Trophoblast cell (in vitro differentiated cells and primary cell): ENCODE results near the gene FPGS.

ENCODE experiments used
- DNase-seq, 2 donors: peaks; one replicate each; pipeline ENCODE4 v3.0.0-alpha.2; 2016
- H2AFZ ChIP-seq: 2 replicates; pipeline ENCODE4 v1.6.1; 2013; ENCODE audit warnings: low read length, moderate library complexity, mild to moderate bottlenecking; ENCODE audit not compliant: insufficient read depth, poor library complexity
- H2AK5ac ChIP-seq: 2 replicates; pipeline ENCODE4 v1.6.1; 2013; ENCODE audit warnings: mild to moderate bottlenecking, low read length
- H2BK120ac ChIP-seq: 2 replicates; pipeline ENCODE4 v1.6.1; 2013; ENCODE audit warnings: low read length, mild to moderate bottlenecking, moderate library complexity; ENCODE audit not compliant: insufficient read depth, poor library complexity
- H2BK12ac ChIP-seq: 2 replicates; pipeline ENCODE4 v1.6.1; 2013; ENCODE audit warnings: mild to moderate bottlenecking, low read length, moderate library complexity
- H2BK5ac ChIP-seq: 2 replicates; pipeline ENCODE4 v1.6.1; 2013; ENCODE audit warnings: low read length, low read depth, moderate library complexity, mild to moderate bottlenecking; ENCODE audit not compliant: poor library complexity
- H3K14ac ChIP-seq: 2 replicates; pipeline ENCODE4 v1.6.1; 2013; ENCODE audit warnings: mild to moderate bottlenecking, low read length
- H3K18ac ChIP-seq: 2 replicates; pipeline ENCODE4 v1.6.1; 2013; ENCODE audit warnings: mild to moderate bottlenecking, low read length
- H3K23ac ChIP-seq: 2 replicates; pipeline ENCODE4 v1.6.1; 2013; ENCODE audit warnings: low read length
- H3K27ac ChIP-seq: 2 replicates; pipeline ENCODE4 v1.5.1; 2013; ENCODE audit warnings: low read depth, mild to moderate bottlenecking, inconsistent platforms, low read length, moderate library complexity
- H3K27me3 ChIP-seq: 2 replicates; pipeline ENCODE4 v1.6.1; 2013; ENCODE audit warnings: inconsistent platforms, mild to moderate bottlenecking, low read length, moderate library complexity; ENCODE audit not compliant: insufficient read depth
- H3K36me3 ChIP-seq, 2 experiments: 1 replicate in 1 of 2; 2 replicates in 1 of 2; pipeline ENCODE4 v1.6.1; 2013; ENCODE audit warnings: low read length in 2 of 2, mild to moderate bottlenecking in 2 of 2, moderate library complexity in 1 of 2; ENCODE audit not compliant: insufficient read depth in 2 of 2, control insufficient read depth in 1 of 2
- H3K4ac ChIP-seq: 2 replicates; pipeline ENCODE4 v1.6.1; 2013; ENCODE audit warnings: low read depth, mild to moderate bottlenecking, low read length, moderate library complexity
- H3K4me1 ChIP-seq, 2 experiments: 1 replicate in 1 of 2; 2 replicates in 1 of 2; pipeline ENCODE4 v1.6.1; 2013; ENCODE audit warnings: low read length in 2 of 2, mild to moderate bottlenecking in 2 of 2, moderate library complexity in 1 of 2; ENCODE audit not compliant: insufficient read depth in 2 of 2, control insufficient read depth in 1 of 2
- H3K4me2 ChIP-seq: 2 replicates; pipeline ENCODE4 v1.6.1; 2013; ENCODE audit warnings: inconsistent platforms, mild to moderate bottlenecking, low read length, moderate library complexity
- H3K4me3 ChIP-seq: 2 replicates; pipeline ENCODE4 v1.5.1; 2013; ENCODE audit warnings: mild to moderate bottlenecking, low read depth, low read length, inconsistent platforms
- H3K79me1 ChIP-seq: one replicate; pipeline ENCODE4 v1.6.1; 2013; ENCODE audit warnings: low read length
- H3K79me2 ChIP-seq: 2 replicates; pipeline ENCODE4 v1.6.1; 2013; ENCODE audit warnings: low read length, mild to moderate bottlenecking; ENCODE audit not compliant: control insufficient read depth, insufficient read depth, poor library complexity
- H3K9ac ChIP-seq: 2 replicates; pipeline ENCODE4 v1.6.1; 2013; ENCODE audit warnings: mild to moderate bottlenecking, low read length
- H3K9me3 ChIP-seq: 2 replicates; pipeline ENCODE4 v1.6.1; 2013; ENCODE audit warnings: low read depth, mild to moderate bottlenecking, control low read depth, inconsistent platforms, low read length; ENCODE audit not compliant: insufficient read depth
- H4K12ac ChIP-seq: 2 replicates; pipeline ENCODE4 v1.6.1; 2013; ENCODE audit warnings: low read depth, mild to moderate bottlenecking, low read length, moderate library complexity
- H4K8ac ChIP-seq: 2 replicates; pipeline ENCODE4 v1.6.1; 2013; ENCODE audit warnings: low read depth, mild to moderate bottlenecking, low read length, moderate library complexity
- H4K91ac ChIP-seq: one replicate; pipeline ENCODE4 v1.6.1; 2013; ENCODE audit warnings: low read depth, mild to moderate bottlenecking, low read length, moderate library complexity
- WGBS: extraction: QIAGEN DNeasy Blood & Tissue Kit; methylation state at CpG from one replicate; pipeline ENCODE4 v1.1.7; 2013; ENCODE audit warnings: missing lambda C conversion rate; ENCODE audit not compliant: insufficient read length, insufficient coverage; ENCODE audit errors: extremely low coverage; 5-methylcytosine and 5-hydroxymethylcytosine counted together

FPGS gene

DNA sequence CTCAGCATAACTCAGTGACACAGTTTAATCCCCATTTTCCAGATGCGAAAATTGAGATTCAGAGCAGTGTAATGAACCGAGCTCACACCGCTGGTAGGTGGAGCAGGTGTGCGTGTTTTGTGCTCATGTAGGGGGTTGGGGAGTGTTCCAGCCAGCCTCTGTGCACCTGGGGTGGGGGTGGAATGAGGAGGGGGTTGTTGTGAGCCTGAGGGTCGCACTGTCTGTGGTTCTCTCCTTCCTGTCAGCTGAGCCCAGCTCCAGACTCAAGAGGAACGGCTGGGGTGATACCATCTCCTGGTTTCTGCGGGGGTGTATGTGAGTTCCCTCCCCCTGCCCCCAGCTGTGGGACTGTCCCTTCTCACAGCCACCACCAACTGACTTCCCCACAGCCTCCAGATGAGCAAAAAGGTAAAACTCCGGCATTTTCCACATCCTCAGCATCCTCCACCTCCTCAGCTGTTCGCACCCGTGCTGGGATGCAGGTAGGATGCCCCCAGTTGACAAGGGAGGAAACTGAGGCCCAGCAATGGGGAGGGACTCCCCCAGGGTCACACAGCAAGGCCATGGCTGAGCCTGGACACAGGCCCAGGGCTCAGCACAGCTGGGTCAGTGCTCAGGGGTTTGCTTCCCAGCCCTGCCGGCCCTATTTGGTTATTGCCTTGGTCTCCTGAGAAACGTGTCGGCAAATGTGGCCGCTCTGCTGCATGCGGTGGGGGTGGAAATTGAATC is 26.3 kb upstream of the FPGS start:
- Histone ChIP-seq H4K91ac (no peak overlapping the region), H4K8ac (no peak overlapping the region), H3K14ac (no peak overlapping the region), H3K9me3 (peaks cover 2% of the 10 kb centered on the region), H2BK5ac (no peak overlapping the region), H4K12ac (no peak overlapping the region), H3K23ac (no peak overlapping the region), H3K4me2 (no peak overlapping the region), H3K27ac (no peak overlapping the region), H3K4me3 (no peak overlapping the region), H2BK12ac (no peak overlapping the region), H2BK120ac (no peak overlapping the region), H3K9ac (no peak overlapping the region), H3K36me3 (no peaks in the 10 kb centered on the region), H2AFZ (no peak overlapping the region), H3K27me3 (no peaks in the 10 kb centered on the region), H3K4ac (no peak overlapping the region), H3K79me1 (no peaks in the 10 kb centered on the region), H3K4me1 (peaks cover 0 to 2% of the 10 kb centered on the region in 2 experiments), H3K79me2 (no peaks in the 10 kb centered on the region), H3K18ac (no peak overlapping the region), H2AK5ac (no peak overlapping the region)
- DNase-seq = no peak
- WGBS = no CpG with 5 or more reads among the region's 15 CpGs

DNA sequence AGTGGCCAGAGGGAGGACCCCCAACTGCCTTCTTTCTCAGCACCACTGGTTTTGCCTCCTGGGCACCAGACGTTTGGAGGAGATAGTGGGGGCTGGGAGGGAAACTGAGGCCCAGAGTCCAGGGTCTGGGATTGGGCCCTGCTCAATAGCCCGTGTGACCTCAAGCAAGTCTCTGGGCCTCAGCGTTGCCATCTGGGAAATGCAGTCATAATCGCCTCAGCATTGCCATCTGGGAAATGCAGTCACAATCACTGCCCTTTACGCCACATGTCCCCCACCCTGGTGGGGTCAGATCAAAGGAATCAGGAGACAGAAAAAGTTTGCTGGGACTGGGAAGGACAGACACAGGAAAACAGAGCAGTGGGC is 25.8 kb upstream of the FPGS start:
- Histone ChIP-seq H3K4me2 (no peak overlapping the region), H3K27ac (no peak overlapping the region), H3K4me3 (no peak overlapping the region), H3K18ac (no peak overlapping the region), H2BK12ac (no peak overlapping the region), H2AFZ (no peak overlapping the region), H3K14ac (no peak overlapping the region), H4K12ac (no peak overlapping the region), H3K23ac (no peak overlapping the region), H3K4ac (no peak overlapping the region), H3K79me1 (no peaks in the 10 kb centered on the region), H3K27me3 (no peaks in the 10 kb centered on the region), H3K4me1 (no peaks in the 10 kb centered on the region), H4K91ac (no peak overlapping the region), H4K8ac (no peak overlapping the region), H3K36me3 (no peaks in the 10 kb centered on the region), H3K79me2 (no peaks in the 10 kb centered on the region), H2BK5ac (no peak overlapping the region), H3K9ac (no peak overlapping the region), H3K9me3 (peaks cover 2% of the 10 kb centered on the region), H2BK120ac (no peak overlapping the region), H2AK5ac (no peak overlapping the region)
- no peak for DNase-seq
- no CpG with 5 or more reads among the region's 5 CpGs for WGBS

GRCh38 chr9:127777368-127777980 is 25.2 kb upstream of the FPGS start:
- H2BK5ac ChIP-seq = no peak overlapping the region
- WGBS = no CpG with 5 or more reads among the region's 18 CpGs
- no peak overlapping the region for H3K4ac ChIP-seq

GRCh38 chr9:127778280-127779135 is 24.2 kb upstream of the FPGS start, which contains the start of gene SH2D3C:
TSS of gene SH2D3C (minus strand) at chr9:127778666. CDS start at chr9:127778627, 39 bp downstream.
- no CpG with 5 or more reads among the region's 13 CpGs for WGBS
- no peak within 1 kb of the TSS for H2BK120ac ChIP-seq
- H3K4ac ChIP-seq = no peak within 1 kb of the TSS
- no peak within 1 kb of the TSS for H3K4me2 ChIP-seq
- no peak within 1 kb of the TSS for H4K91ac ChIP-seq
- no peaks in the 10 kb centered on the region for H3K36me3 ChIP-seq
- no peak within 1 kb of the TSS for H3K4me3 ChIP-seq
- no peak within 1 kb of the TSS for H3K23ac ChIP-seq
- no peak within 1 kb of the TSS for H3K9ac ChIP-seq
- no peak within 1 kb of the TSS for H2AFZ ChIP-seq
- H3K9me3 ChIP-seq = peaks cover 2% of the 10 kb centered on the region
- no peak within 1 kb of the TSS for H4K8ac ChIP-seq
- no peak within 1 kb of the TSS for H3K18ac ChIP-seq
- no peaks in the 10 kb centered on the region for H3K27me3 ChIP-seq
- DNase-seq = no peak
- no peak within 1 kb of the TSS for H2AK5ac ChIP-seq
- H3K4me1 ChIP-seq = no peaks in the 10 kb centered on the region
- H2BK5ac ChIP-seq = no peak within 1 kb of the TSS
- H3K79me2 ChIP-seq = no peaks in the 10 kb centered on the region
- H3K27ac ChIP-seq = no peak within 1 kb of the TSS
- H3K79me1 ChIP-seq = no peaks in the 10 kb centered on the region
- H3K14ac ChIP-seq = no peak within 1 kb of the TSS
- no peak within 1 kb of the TSS for H4K12ac ChIP-seq
- no peak within 1 kb of the TSS for H2BK12ac ChIP-seq

More at GRCh38 chr9:127777368-127777980, 25.2 kb upstream of the FPGS start:
- Histone ChIP-seq H3K4me1 (no peaks in the 10 kb centered on the region), H3K36me3 (no peaks in the 10 kb centered on the region), H2AK5ac (no peak overlapping the region), H3K4me3 (no peak overlapping the region), H4K8ac (no peak overlapping the region), H3K23ac (no peak overlapping the region), H4K12ac (no peak overlapping the region), H3K14ac (no peak overlapping the region), H3K9me3 (peaks cover 2% of the 10 kb centered on the region), H2BK120ac (no peak overlapping the region), H3K18ac (no peak overlapping the region), H3K27me3 (no peaks in the 10 kb centered on the region), H2BK12ac (no peak overlapping the region), H3K79me2 (no peaks in the 10 kb centered on the region), H4K91ac (no peak overlapping the region), H3K79me1 (no peaks in the 10 kb centered on the region), H3K4me2 (no peak overlapping the region), H3K9ac (no peak overlapping the region), H2AFZ (no peak overlapping the region), H3K27ac (no peak overlapping the region)
- no peak for DNase-seq
